AG04450 (cell line): ENCODE results near the gene TXNDC15. TPM values are rescaled to one million over a fixed set of nuclear protein-coding genes. Genes with fewer than 3 reads are reported as not detected.

Experiments used
- CTCF ChIA-PET: fragments of 300-600, 350-600 bp; formaldehyde crosslinking; extraction: SDS; loops from one replicate; lab custom pipeline; 2022; ENCODE audit warnings: antibody characterized with exemption, inconsistent platforms; lab: Charles Lee
- POLR2A ChIA-PET: fragments of 350-600 bp; formaldehyde crosslinking; extraction: SDS; loops from one replicate; lab custom pipeline; 2021; ENCODE audit warnings: antibody characterized with exemption, inconsistent platforms; lab: Yijun Ruan, JAX
- DNase-seq: peaks from one replicate; pipeline ENCODE4 v3.0.0-alpha.2; 2011; ENCODE audit warnings: low read depth, low spot score
- H3K27ac ChIP-seq: one replicate; pipeline ENCODE4 v1.5.1; 2012; ENCODE audit warnings: low read depth, low read length, control low read depth
- H3K27me3 ChIP-seq: one replicate; pipeline ENCODE4 v1.6.0; 2012; ENCODE audit warnings: low read length; ENCODE audit not compliant: control insufficient read depth, insufficient read depth
- H3K4me3 ChIP-seq: 2 replicates; pipeline ENCODE4 v1.5.1; 2011; ENCODE audit warnings: mild to moderate bottlenecking, low read depth, low read length, control low read depth
- H3K9me3 ChIP-seq: 2 replicates; pipeline ENCODE4 v1.5.1; 2012; ENCODE audit warnings: low read length; ENCODE audit not compliant: control insufficient read depth, insufficient read depth
- polyA plus RNA-seq: library from polyadenylated mRNA; depleted of rRNA; stranded (reverse); fragments of >200 nt; gene quantifications from 2 replicates; pipeline ENCODE4 v1.2.3, GENCODE V29; 2011
- TF ChIP-seq, protein P1 (sequence below): IDR thresholded peaks from 2 replicates; pipeline ENCODE4 v1.5.1; 2011; ENCODE audit warnings: low read depth, low read length, control low read depth, inconsistent platforms

Gene TXNDC15
- polyA plus RNA-seq, 1 experiment = 109 TPM

DNA sequence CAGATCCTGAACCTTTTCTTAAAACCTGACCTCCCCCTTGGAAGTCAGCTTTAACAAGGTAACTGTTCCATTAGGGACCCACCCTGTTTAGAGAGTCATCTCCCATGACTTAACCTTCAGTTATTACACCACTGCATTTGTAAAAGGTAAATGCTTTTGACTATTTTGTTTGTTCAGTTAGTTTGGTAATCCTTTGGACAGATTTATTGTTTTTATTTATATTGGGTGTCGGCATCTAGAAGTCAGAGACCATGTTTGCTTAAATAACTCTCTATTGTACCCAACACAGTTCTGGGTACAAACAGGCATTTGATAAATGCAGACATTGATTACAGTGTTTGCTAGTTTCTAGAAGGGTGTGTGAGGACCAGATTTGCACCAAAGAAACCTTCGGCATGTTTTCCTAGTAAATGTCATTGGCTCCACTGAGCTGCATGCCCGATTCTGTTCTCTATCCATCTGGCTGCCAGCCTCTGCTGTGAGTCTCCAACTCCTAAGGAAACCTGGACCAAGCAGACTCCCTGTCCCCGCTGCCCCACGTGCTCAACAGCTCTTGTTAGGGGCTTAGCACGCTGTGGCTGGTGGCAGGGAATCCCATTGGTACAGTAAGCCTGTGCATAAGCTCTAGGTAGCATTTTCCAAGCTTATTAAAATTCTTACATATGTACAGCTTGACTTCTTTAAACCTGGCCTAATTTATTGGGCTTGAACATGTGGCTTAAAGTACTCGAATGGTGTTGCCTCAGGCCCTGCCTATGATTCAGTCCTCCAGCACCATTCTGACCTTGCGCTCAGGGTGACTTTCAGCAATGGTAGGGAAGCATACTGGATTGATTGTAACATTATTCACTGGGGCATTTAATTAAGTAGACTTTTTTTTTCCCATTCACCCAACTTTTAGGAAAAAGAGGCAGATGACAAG, 37.4 kb downstream of the TXNDC15 start:
- Histone ChIP-seq H3K27me3 (no peaks in the 10 kb centered on the region), H3K4me3 (no peak overlapping the region), H3K27ac (no peak overlapping the region), H3K9me3 (no peaks in the 10 kb centered on the region)
- TF ChIP-seq, protein P1, sequence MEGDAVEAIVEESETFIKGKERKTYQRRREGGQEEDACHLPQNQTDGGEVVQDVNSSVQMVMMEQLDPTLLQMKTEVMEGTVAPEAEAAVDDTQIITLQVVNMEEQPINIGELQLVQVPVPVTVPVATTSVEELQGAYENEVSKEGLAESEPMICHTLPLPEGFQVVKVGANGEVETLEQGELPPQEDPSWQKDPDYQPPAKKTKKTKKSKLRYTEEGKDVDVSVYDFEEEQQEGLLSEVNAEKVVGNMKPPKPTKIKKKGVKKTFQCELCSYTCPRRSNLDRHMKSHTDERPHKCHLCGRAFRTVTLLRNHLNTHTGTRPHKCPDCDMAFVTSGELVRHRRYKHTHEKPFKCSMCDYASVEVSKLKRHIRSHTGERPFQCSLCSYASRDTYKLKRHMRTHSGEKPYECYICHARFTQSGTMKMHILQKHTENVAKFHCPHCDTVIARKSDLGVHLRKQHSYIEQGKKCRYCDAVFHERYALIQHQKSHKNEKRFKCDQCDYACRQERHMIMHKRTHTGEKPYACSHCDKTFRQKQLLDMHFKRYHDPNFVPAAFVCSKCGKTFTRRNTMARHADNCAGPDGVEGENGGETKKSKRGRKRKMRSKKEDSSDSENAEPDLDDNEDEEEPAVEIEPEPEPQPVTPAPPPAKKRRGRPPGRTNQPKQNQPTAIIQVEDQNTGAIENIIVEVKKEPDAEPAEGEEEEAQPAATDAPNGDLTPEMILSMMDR = no peak
- DNase-seq = no peak
- CTCF ChIA-PET = interaction anchor here (2.0 kb wide), 1 partner anchor 7 kb away, joined by 6 read pairs; the partner anchor contains the start of gene PCBD2
- POLR2A ChIA-PET = interaction anchor here (0.5 kb wide), 1 partner anchor 658 kb away, joined by 3 read pairs; no protein-coding TSS in a partner anchor

DNA sequence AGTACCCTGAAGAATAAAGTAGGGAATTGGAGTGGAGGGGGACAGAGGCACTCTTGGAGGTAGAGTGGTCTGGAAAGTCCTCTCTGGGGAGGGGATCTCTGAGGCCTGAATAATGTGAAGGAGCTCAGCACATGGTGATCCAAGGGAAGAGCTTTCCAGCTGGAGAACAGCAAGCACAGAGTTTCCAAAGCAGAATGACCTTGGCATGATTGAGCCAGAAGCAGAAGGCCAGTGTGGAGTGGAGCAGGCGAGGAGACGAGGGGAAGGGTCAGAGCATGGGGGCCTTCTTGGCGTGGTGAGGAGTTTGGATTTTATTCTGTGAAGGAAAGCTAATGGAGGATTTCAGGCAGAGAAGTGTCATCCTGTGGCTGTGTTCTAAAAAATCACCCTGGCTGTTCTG, 39.1 kb downstream of the TXNDC15 start:
- Histone ChIP-seq H3K9me3 (no peaks in the 10 kb centered on the region), H3K4me3 (no peak overlapping the region), H3K27ac (no peak overlapping the region), H3K27me3 (no peaks in the 10 kb centered on the region)
- no peak for DNase-seq
- CTCF ChIA-PET = interaction anchor here (2.0 kb wide), 1 partner anchor 9 kb away, joined by 6 read pairs; the partner anchor contains the start of gene PCBD2
- POLR2A ChIA-PET = no interaction called here
- TF ChIP-seq, protein P1 = no peak

DNA sequence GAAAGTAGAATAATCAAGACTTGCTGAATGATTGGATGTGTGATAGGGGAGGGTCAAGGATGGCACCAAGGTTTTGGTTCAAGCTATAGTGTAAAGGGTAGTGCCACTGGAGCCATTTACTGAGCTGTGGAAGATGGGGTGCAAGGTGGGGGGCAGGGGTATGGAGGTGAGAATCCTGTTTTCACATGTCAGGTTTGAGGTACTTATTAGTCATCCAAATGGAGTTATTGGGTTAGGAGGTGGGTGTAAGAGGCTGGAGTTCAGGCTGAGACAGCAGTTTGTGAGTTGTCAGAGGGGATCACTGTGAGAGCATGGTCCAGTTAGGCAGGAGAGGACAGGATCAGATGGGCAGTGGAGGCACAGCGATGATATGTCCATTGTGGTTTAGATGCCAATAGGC, 39.6 kb downstream of the TXNDC15 start:
- no peaks in the 10 kb centered on the region for H3K9me3 ChIP-seq
- CTCF ChIA-PET = interaction anchor here (0.7 to 2.0 kb wide), 2 partner anchors 8 to 9 kb away, joined by 4 to 6 read pairs; partner anchors contain the start of gene PCBD2
- no peaks in the 10 kb centered on the region for H3K27me3 ChIP-seq
- H3K27ac ChIP-seq = no peak overlapping the region
- TF ChIP-seq, protein P1 = no peak
- DNase-seq = no peak
- POLR2A ChIA-PET = no interaction called here
- H3K4me3 ChIP-seq = no peak overlapping the region

DNA sequence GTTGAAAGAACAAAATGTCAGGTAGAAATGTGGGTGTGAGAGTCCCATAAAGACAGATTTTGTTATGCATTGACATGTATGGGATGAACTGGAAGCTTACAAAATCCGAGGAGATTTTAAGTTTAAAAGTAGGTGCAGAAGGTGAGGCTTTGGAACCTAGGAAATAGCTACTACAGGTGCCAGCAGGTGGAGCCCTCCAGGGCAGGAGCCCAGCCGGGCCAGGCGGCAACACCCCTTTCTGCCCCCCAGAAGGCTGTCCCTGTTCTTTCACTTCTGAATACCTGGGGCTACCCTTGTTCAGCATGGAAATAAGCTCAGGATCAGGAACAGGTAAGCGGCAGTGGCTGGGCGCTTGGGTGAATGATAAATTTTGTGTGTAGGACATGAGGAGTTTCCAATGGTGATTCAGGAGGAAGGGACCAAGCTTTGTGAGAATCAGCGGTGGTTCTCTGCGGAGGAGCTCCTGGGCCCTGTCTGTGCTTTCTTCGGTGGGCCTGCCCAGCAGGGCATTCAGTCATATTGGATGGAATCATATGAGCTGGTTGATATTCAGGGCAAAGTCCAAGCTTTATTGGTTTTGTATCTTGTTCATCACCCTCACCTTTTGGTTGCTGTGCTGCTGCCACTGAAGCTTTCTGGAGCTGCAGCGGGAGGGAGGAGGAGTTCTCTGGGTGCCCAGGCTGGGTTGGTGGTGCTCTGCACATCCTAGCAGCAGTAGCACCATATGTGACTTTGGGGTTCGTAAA, 43.1 kb downstream of the TXNDC15 start:
- Histone ChIP-seq H3K27me3 (no peaks in the 10 kb centered on the region), H3K27ac (no peak overlapping the region), H3K9me3 (no peaks in the 10 kb centered on the region), H3K4me3 (no peak overlapping the region)
- ChIA-PET CTCF (interaction anchor here (1.2 kb wide), 1 partner anchor 13 kb away, joined by 3 read pairs; no protein-coding TSS in a partner anchor), POLR2A (interaction anchor here (0.7 kb wide), 1 partner anchor 68 kb away, joined by 3 read pairs; no protein-coding TSS in a partner anchor)
- TF ChIP-seq, protein P1 = peak; percentile 13; the same call in 1 of the 2 replicates
- no peak for DNase-seq
